HL-60 (cell line): ENCODE measurements around the gene PODNL1.

Experiments
- DNase-seq, 2 experiments: peaks; one replicate each; pipeline ENCODE4 v3.0.0-alpha.2; 2010 to 2020; ENCODE audit warnings: low read depth in 1 of 2, low spot score in 1 of 2
- H3K27ac ChIP-seq: fragments of 250-450 bp; sonication (Bioruptor Pico); replicated peaks from 2 replicates; pipeline ENCODE4 v1.5.1; 2020; ENCODE audit warnings: mild to moderate bottlenecking, moderate library complexity
- H3K27me3 ChIP-seq: fragments of 250-450 bp; sonication (Bioruptor Pico); 2 replicates; pipeline ENCODE4 v1.5.1; 2021; ENCODE audit warnings: mild to moderate bottlenecking, moderate library complexity; ENCODE audit not compliant: insufficient read depth, poor library complexity, severe bottlenecking
- H3K4me3 ChIP-seq: replicated peaks from 2 replicates; pipeline ENCODE4 v1.5.1; 2011; ENCODE audit warnings: mild to moderate bottlenecking, control low read depth, low read length; ENCODE audit not compliant: insufficient read depth
- CTCF ChIP-seq: IDR thresholded peaks from one replicate; pipeline ENCODE4 v1.5.1; 2011; ENCODE audit warnings: low read length, control low read depth, inconsistent platforms; ENCODE audit not compliant: insufficient read depth
- GABPA ChIP-seq: IDR thresholded peaks from 2 replicates; pipeline ENCODE4 v1.6.1; 2012; ENCODE audit warnings: low read depth
- POLR2AphosphoS5 ChIP-seq: IDR thresholded peaks from 2 replicates; pipeline ENCODE4 v1.6.1; 2012; ENCODE audit warnings: low read depth
- REST ChIP-seq: IDR thresholded peaks from 2 replicates; pipeline ENCODE4 v1.6.1; 2012; ENCODE audit warnings: low read depth; ENCODE audit not compliant: insufficient replicate concordance
- SPI1 ChIP-seq: IDR thresholded peaks from 2 replicates; pipeline ENCODE4 v1.6.1; 2012; ENCODE audit warnings: low read depth, mild to moderate bottlenecking, borderline replicate concordance

The PODNL1 gene

GRCh38 chr19:13887018-13887436 is 51.2 kb downstream of the PODNL1 start:
- TF ChIP-seq SPI1 (no peak), CTCF (no peak), POLR2AphosphoS5 (no peak), GABPA (no peak), REST (no peak)
- no peak overlapping the region for H3K27ac ChIP-seq
- no peak for DNase-seq
- no peak overlapping the region for H3K4me3 ChIP-seq
- no peaks in the 10 kb centered on the region for H3K27me3 ChIP-seq

GRCh38 chr19:13885826-13886365 is 52.3 kb downstream of the PODNL1 start:
- Histone ChIP-seq H3K27ac (no peak overlapping the region), H3K4me3 (no peak overlapping the region), H3K27me3 (no peaks in the 10 kb centered on the region)
- TF ChIP-seq POLR2AphosphoS5 (no peak), CTCF (no peak), GABPA (no peak), SPI1 (no peak), REST (no peak)
- DNase-seq, result no peak

- no peaks in the 10 kb centered on the region for H3K27me3 ChIP-seq
- H3K27ac ChIP-seq, result no peak overlapping the region
- H3K4me3 ChIP-seq, result no peak overlapping the region
- TF ChIP-seq POLR2AphosphoS5, result no peak
- TF ChIP-seq CTCF, result no peak
- no peak for TF ChIP-seq GABPA
- DNase-seq, result no peak
These were observed 53.3 kb downstream of the PODNL1 start for GRCh38 chr19:13884726-13885591.
